Activated CD8-positive, alpha-beta memory T cell treated with anti-CD3 and anti-CD28 coated beads, Interleukin-2, amount 10 ng/mL, durations not matched to agents 7 days and 5 days (primary cell): Measurements from ENCODE around the gene TNS3. TPM values are rescaled to one million over a fixed set of nuclear protein-coding genes. Genes with fewer than 3 reads are reported as not detected.
A peak's percentile ranks its signal among the peaks of the same experiment; 100 is the strongest.

Source experiments
- ATAC-seq: fragments of 150-1000 bp; cut with Tn5 transposase; one replicate; pipeline ENCODE4 v1.10.0; 2021; ENCODE audit warnings: moderate library complexity
- CTCF ChIA-PET: fragments of 350-600 bp; sonication (Branson Sonifier 250); formaldehyde crosslinking; loops from one replicate; lab custom pipeline; 2021; ENCODE audit warnings: antibody characterized with exemption; lab: Charles Lee
- DNase-seq: peaks from one replicate; pipeline ENCODE4 v3.0.0-alpha.2; 2020
- H3K27ac Mint-ChIP-seq: one replicate; pipeline ENCODE4 v1.8.0; 2021; ENCODE audit warnings: mild to moderate bottlenecking, mixed read lengths
- H3K27me3 Mint-ChIP-seq: one replicate; pipeline ENCODE4 v1.8.0; 2021; ENCODE audit warnings: mixed read lengths
- H3K36me3 Mint-ChIP-seq: one replicate; pipeline ENCODE4 v1.8.0; 2021; ENCODE audit warnings: mild to moderate bottlenecking, mixed read lengths
- H3K4me1 Mint-ChIP-seq: one replicate; pipeline ENCODE4 v1.8.0; 2021; ENCODE audit warnings: mixed read lengths
- H3K4me3 Mint-ChIP-seq: one replicate; pipeline ENCODE4 v1.8.0; 2021; ENCODE audit warnings: mild to moderate bottlenecking, moderate library complexity, mixed read lengths
- H3K9me3 Mint-ChIP-seq: one replicate; pipeline ENCODE4 v1.8.0; 2022; ENCODE audit warnings: low read depth, mixed read lengths
- total RNA-seq, 2 experiments: library from RNA; stranded (reverse); gene quantifications; one replicate each; pipeline ENCODE4 v1.2.3, GENCODE V29; 2021

Gene TNS3
- total RNA-seq, 2 experiments from 2014 or later = 0.23 to 2.6 TPM

GRCh38 chr7:47294556-47295222 lies 287.2 kb downstream of the TNS3 start:
- CTCF ChIA-PET = no interaction called here
- no peak for ATAC-seq

GRCh38 chr7:47293884-47294555 lies 287.9 kb downstream of the TNS3 start:
- H3K27me3 Mint-ChIP-seq = peaks cover 3% of the 10 kb centered on the region
- no peaks in the 10 kb centered on the region for H3K9me3 Mint-ChIP-seq
- no peak overlapping the region for H3K4me3 Mint-ChIP-seq
- ATAC-seq (no peak), DNase-seq (no peak)
- no peak overlapping the region for H3K27ac Mint-ChIP-seq
- no peaks in the 10 kb centered on the region for H3K36me3 Mint-ChIP-seq
- peaks cover 16% of the 10 kb centered on the region for H3K4me1 Mint-ChIP-seq
- CTCF ChIA-PET = no interaction called here

More at GRCh38 chr7:47294556-47295222, 287.2 kb downstream of the TNS3 start:
- H3K4me1 Mint-ChIP-seq = peaks cover 16% of the 10 kb centered on the region
- no peak overlapping the region for H3K4me3 Mint-ChIP-seq
- no peaks in the 10 kb centered on the region for H3K36me3 Mint-ChIP-seq
- H3K27me3 Mint-ChIP-seq = peaks cover 2% of the 10 kb centered on the region
- DNase-seq = no peak
- no peak overlapping the region for H3K27ac Mint-ChIP-seq
- no peaks in the 10 kb centered on the region for H3K9me3 Mint-ChIP-seq

- no peak for DNase-seq
- no peak overlapping the region for H3K4me3 Mint-ChIP-seq
- no peaks in the 10 kb centered on the region for H3K36me3 Mint-ChIP-seq
- H3K4me1 Mint-ChIP-seq = peaks cover 16% of the 10 kb centered on the region
- CTCF ChIA-PET = no interaction called here
- H3K27ac Mint-ChIP-seq = no peak overlapping the region
- no peak for ATAC-seq
- no peaks in the 10 kb centered on the region for H3K9me3 Mint-ChIP-seq
- H3K27me3 Mint-ChIP-seq = peaks cover 3% of the 10 kb centered on the region
Measured at GRCh38 chr7:47292832-47293309, 289.0 kb downstream of the TNS3 start.

- Mint-ChIP-seq H3K9me3 (no peaks in the 10 kb centered on the region), H3K4me3 (no peak overlapping the region), H3K27me3 (peaks cover 3% of the 10 kb centered on the region), H3K4me1 (peaks cover 16% of the 10 kb centered on the region), H3K36me3 (no peaks in the 10 kb centered on the region), H3K27ac (peak overlapping the region; percentile 53)
- ATAC-seq = peak; percentile 80
- DNase-seq = peak; percentile 49
- CTCF ChIA-PET = no interaction called here
Measured at GRCh38 chr7:47291461-47292081, 290.3 kb downstream of the TNS3 start.

GRCh38 chr7:47290867-47291266 lies 291.0 kb downstream of the TNS3 start:
- DNase-seq (no peak), ATAC-seq (no peak)
- Mint-ChIP-seq H3K27me3 (peaks cover 3% of the 10 kb centered on the region), H3K4me1 (peaks cover 16% of the 10 kb centered on the region), H3K9me3 (no peaks in the 10 kb centered on the region), H3K27ac (no peak overlapping the region), H3K4me3 (no peak overlapping the region), H3K36me3 (no peaks in the 10 kb centered on the region)
- CTCF ChIA-PET = no interaction called here

- Mint-ChIP-seq H3K27me3 (peaks cover 3% of the 10 kb centered on the region), H3K27ac (no peak overlapping the region), H3K4me3 (no peak overlapping the region), H3K36me3 (no peaks in the 10 kb centered on the region), H3K9me3 (no peaks in the 10 kb centered on the region), H3K4me1 (peaks cover 16% of the 10 kb centered on the region)
- DNase-seq (no peak), ATAC-seq (no peak)
- CTCF ChIA-PET = no interaction called here
Measured at GRCh38 chr7:47290466-47290865, 291.4 kb downstream of the TNS3 start.

GRCh38 chr7:47288060-47288459 lies 293.9 kb downstream of the TNS3 start:
- Mint-ChIP-seq H3K27ac (no peak overlapping the region), H3K27me3 (peaks cover 3% of the 10 kb centered on the region), H3K4me3 (no peak overlapping the region), H3K36me3 (no peaks in the 10 kb centered on the region), H3K4me1 (peaks cover 16% of the 10 kb centered on the region), H3K9me3 (no peaks in the 10 kb centered on the region)
- CTCF ChIA-PET = interaction anchor here (1.8 kb wide), 1 partner anchor 22 kb away, joined by 5 read pairs; no protein-coding TSS in a partner anchor
- ATAC-seq (no peak), DNase-seq (no peak)

- no peak overlapping the region for H3K4me3 Mint-ChIP-seq
- ATAC-seq (no peak), DNase-seq (no peak)
- no peaks in the 10 kb centered on the region for H3K9me3 Mint-ChIP-seq
- peaks cover 3% of the 10 kb centered on the region for H3K27me3 Mint-ChIP-seq
- peaks cover 5% of the 10 kb centered on the region for H3K4me1 Mint-ChIP-seq
- no peaks in the 10 kb centered on the region for H3K36me3 Mint-ChIP-seq
- no peak overlapping the region for H3K27ac Mint-ChIP-seq
- CTCF ChIA-PET = no interaction called here
Measured at GRCh38 chr7:47285860-47286491, 295.9 kb downstream of the TNS3 start.

GRCh38 chr7:47284691-47285635 lies 296.9 kb downstream of the TNS3 start:
- H3K4me1 Mint-ChIP-seq = no peaks in the 10 kb centered on the region
- H3K27me3 Mint-ChIP-seq = peaks cover 3% of the 10 kb centered on the region
- DNase-seq = no peak
- CTCF ChIA-PET = no interaction called here
- no peak overlapping the region for H3K27ac Mint-ChIP-seq
- H3K9me3 Mint-ChIP-seq = no peaks in the 10 kb centered on the region
- H3K4me3 Mint-ChIP-seq = no peak overlapping the region
- no peaks in the 10 kb centered on the region for H3K36me3 Mint-ChIP-seq
- no peak for ATAC-seq

- H3K27me3 Mint-ChIP-seq = no peaks in the 10 kb centered on the region
- DNase-seq (no peak), ATAC-seq (no peak)
- no peaks in the 10 kb centered on the region for H3K9me3 Mint-ChIP-seq
- CTCF ChIA-PET = no interaction called here
- H3K4me1 Mint-ChIP-seq = no peaks in the 10 kb centered on the region
- no peaks in the 10 kb centered on the region for H3K36me3 Mint-ChIP-seq
- H3K4me3 Mint-ChIP-seq = no peak overlapping the region
- no peak overlapping the region for H3K27ac Mint-ChIP-seq
Measured at GRCh38 chr7:47283497-47284131, 298.3 kb downstream of the TNS3 start.

- ATAC-seq (no peak), DNase-seq (no peak)
- Mint-ChIP-seq H3K9me3 (no peaks in the 10 kb centered on the region), H3K27me3 (no peaks in the 10 kb centered on the region), H3K4me1 (no peaks in the 10 kb centered on the region), H3K4me3 (no peak overlapping the region), H3K36me3 (no peaks in the 10 kb centered on the region), H3K27ac (no peak overlapping the region)
- CTCF ChIA-PET = no interaction called here
Measured at GRCh38 chr7:47282790-47283496, 299.0 kb downstream of the TNS3 start.
